ENCODE measurements around the gene TBC1D9. TPM values are rescaled to one million over a fixed set of nuclear protein-coding genes. Genes with fewer than 3 reads are reported as not detected.

The TBC1D9 gene
- total and polyA plus RNA-seq, 2 of the 13 experiments (the other 11 are each of a cell fraction or from before 2014, with no cell fraction given), result 11.9 to 12.2 TPM

- TF ChIP-seq, protein P1, sequence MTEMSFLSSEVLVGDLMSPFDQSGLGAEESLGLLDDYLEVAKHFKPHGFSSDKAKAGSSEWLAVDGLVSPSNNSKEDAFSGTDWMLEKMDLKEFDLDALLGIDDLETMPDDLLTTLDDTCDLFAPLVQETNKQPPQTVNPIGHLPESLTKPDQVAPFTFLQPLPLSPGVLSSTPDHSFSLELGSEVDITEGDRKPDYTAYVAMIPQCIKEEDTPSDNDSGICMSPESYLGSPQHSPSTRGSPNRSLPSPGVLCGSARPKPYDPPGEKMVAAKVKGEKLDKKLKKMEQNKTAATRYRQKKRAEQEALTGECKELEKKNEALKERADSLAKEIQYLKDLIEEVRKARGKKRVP (CRISPR knock-in tag; IDR thresholded peaks at IDR 0.05), result peak in 1 of 2 experiments; percentile 42; a peak in 1 of 4 replicates
- TF ChIP-seq CEBPG (CRISPR knock-in tag; IDR thresholded peaks at IDR 0.05), result peak; percentile 51
- TF ChIP-seq KLF11 (CRISPR knock-in tag; IDR thresholded peaks at IDR 0.05), result no peak
- no peak for TF ChIP-seq TCF12 (IDR thresholded peaks at IDR 0.05)
- TF ChIP-seq TCF12 (CRISPR knock-in tag; IDR thresholded peaks at IDR 0.05), result no peak
- TF ChIP-seq RARA (CRISPR knock-in tag; IDR thresholded peaks at IDR 0.05), result peak; percentile 47; the same call in 1 of the 2 replicates
- TF ChIP-seq MED1 (CRISPR knock-in tag; IDR thresholded peaks at IDR 0.05), result 0 out of 2 replicates have a peak, but pooled peaks have one; percentile 25
- 0 out of 2 replicates have a peak, but pooled peaks have one; percentile 49 for TF ChIP-seq ZBTB20 (CRISPR knock-in tag; IDR thresholded peaks at IDR 0.05; ENCODE audit: borderline replicate concordance, low read depth)
- TF ChIP-seq KAT8 (CRISPR knock-in tag; IDR thresholded peaks at IDR 0.05), result peak; percentile 38; the same call in 1 of the 2 replicates
- peak; percentile 39; the same call in 1 of the 2 replicates for TF ChIP-seq IRF2 (CRISPR knock-in tag; IDR thresholded peaks at IDR 0.05)
- TF ChIP-seq BCL6 (CRISPR knock-in tag; IDR thresholded peaks at IDR 0.05), result peak; percentile 89
- TF ChIP-seq ELF3 (CRISPR knock-in tag; IDR thresholded peaks at IDR 0.05), result peak; percentile 23; the same call in 1 of the 2 replicates
- no peak for TF ChIP-seq NR2F6 (IDR thresholded peaks at IDR 0.05)
- TF ChIP-seq NR2F6 (CRISPR knock-in tag; IDR thresholded peaks at IDR 0.05), result 0 out of 2 replicates have a peak, but pooled peaks have one; percentile 20
- TF ChIP-seq, protein P2, sequence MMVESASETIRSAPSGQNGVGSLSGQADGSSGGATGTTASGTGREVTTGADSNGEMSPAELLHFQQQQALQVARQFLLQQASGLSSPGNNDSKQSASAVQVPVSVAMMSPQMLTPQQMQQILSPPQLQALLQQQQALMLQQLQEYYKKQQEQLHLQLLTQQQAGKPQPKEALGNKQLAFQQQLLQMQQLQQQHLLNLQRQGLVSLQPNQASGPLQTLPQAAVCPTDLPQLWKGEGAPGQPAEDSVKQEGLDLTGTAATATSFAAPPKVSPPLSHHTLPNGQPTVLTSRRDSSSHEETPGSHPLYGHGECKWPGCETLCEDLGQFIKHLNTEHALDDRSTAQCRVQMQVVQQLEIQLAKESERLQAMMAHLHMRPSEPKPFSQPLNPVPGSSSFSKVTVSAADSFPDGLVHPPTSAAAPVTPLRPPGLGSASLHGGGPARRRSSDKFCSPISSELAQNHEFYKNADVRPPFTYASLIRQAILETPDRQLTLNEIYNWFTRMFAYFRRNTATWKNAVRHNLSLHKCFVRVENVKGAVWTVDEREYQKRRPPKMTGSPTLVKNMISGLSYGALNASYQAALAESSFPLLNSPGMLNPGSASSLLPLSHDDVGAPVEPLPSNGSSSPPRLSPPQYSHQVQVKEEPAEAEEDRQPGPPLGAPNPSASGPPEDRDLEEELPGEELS (CRISPR knock-in tag; IDR thresholded peaks at IDR 0.05), result peak; percentile 21; the same call in 1 of the 2 replicates
- peak; percentile 37; the same call in 1 of the 2 replicates for TF ChIP-seq AHDC1 (CRISPR knock-in tag; IDR thresholded peaks at IDR 0.05; ENCODE audit: borderline replicate concordance)
- TF ChIP-seq SOX13 (IDR thresholded peaks at IDR 0.05), result no peak
- TF ChIP-seq SOX13 (CRISPR knock-in tag; conservative IDR thresholded peaks at IDR 0.05 in 1 of 2, IDR thresholded peaks at IDR 0.05 in 1 of 2), result peak in 1 of 2 experiments; percentile 31; a peak in 1 of 4 replicates
- TF ChIP-seq RXRB (CRISPR knock-in tag; IDR thresholded peaks at IDR 0.05; ENCODE audit: borderline replicate concordance), result peak; percentile 36; the same call in 1 of the 2 replicates
- TF ChIP-seq EP300 (IDR thresholded peaks at IDR 0.05; ENCODE audit: low read depth in 2 of 2, low read length in 2 of 2), result peak in 1 of 2 experiments; percentile 40; a peak in 1 of 4 replicates
- TF ChIP-seq EP300 (CRISPR knock-in tag; IDR thresholded peaks at IDR 0.05; ENCODE audit: borderline replicate concordance), result no peak; the same call in 1 of the 2 replicates
- no peak for TF ChIP-seq SKI (IDR thresholded peaks at IDR 0.05; ENCODE audit: partially characterized antibody)
- peak; percentile 41; the same call in 1 of the 2 replicates for TF ChIP-seq GATAD2A (CRISPR knock-in tag; IDR thresholded peaks at IDR 0.05)
Measured at GRCh38 chr4:140740422-140740821, 15.8 kb downstream of the TBC1D9 start (continued).

Measured in HepG2 (cell line).